HG03342 (cell line): ENCODE data around the gene P4HTM.

Experiments
- ATAC-seq: cut with Tn5 transposase; IDR thresholded peaks from one replicate; pipeline ENCODE4 v1.9.1; 2021; ENCODE audit warnings: mild to moderate bottlenecking, moderate library complexity; ENCODE audit not compliant: unreplicated experiment

Gene P4HTM, protein sequence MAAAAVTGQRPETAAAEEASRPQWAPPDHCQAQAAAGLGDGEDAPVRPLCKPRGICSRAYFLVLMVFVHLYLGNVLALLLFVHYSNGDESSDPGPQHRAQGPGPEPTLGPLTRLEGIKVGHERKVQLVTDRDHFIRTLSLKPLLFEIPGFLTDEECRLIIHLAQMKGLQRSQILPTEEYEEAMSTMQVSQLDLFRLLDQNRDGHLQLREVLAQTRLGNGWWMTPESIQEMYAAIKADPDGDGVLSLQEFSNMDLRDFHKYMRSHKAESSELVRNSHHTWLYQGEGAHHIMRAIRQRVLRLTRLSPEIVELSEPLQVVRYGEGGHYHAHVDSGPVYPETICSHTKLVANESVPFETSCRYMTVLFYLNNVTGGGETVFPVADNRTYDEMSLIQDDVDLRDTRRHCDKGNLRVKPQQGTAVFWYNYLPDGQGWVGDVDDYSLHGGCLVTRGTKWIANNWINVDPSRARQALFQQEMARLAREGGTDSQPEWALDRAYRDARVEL

DNA sequence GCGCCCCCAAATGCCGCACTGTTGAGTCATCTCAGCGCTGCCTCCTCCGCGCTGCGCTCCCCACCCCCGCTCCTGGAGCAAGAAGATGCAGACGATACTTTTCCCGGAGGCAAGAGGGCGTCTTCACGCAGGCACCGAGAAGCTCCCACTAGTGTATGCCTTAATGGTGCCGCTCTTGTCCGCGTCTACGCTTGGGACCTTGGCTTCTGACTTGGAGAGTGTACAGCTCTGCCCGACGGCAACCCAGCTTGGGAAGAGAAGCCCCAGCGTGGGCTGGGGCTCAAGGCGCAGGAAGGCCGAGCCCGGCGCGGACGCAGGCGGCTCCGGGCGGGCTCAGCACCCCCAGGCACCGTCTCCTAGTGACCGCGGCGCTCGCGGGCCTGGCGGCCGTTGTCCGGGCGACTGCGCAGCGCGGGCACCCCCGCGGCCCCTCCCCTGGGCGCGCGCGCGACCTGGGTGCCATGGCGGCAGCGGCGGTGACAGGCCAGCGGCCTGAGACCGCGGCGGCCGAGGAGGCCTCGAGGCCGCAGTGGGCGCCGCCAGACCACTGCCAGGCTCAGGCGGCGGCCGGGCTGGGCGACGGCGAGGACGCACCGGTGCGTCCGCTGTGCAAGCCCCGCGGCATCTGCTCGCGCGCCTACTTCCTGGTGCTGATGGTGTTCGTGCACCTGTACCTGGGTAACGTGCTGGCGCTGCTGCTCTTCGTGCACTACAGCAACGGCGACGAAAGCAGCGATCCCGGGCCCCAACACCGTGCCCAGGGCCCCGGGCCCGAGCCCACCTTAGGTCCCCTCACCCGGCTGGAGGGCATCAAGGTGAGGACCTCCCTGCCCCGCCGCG is at the start of gene P4HTM:
P4HTM (plus strand) TSS at position 446 of the 840 bp plus-strand sequence; CDS start at position 462, 16 bp downstream.
- ATAC-seq, result peak; percentile 48

DNA sequence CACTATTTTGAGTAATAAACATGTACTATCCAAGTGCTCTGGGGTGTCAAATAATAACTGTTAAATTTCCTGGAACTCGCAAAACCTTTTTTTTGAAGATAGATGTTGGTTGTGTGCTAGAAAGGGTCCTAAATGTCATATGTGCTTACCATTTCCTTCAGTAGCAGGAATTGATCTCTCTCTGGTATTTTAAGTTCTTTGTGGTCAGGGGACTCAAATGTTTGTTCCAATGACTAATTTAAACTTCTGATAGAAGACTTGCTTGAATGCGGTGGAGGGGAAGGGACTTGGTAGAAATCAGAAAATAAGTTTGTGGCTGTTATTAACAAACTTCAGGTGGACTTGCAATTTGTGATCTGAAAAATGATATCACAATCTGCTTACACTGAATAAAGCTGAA is 44.6 kb upstream of the P4HTM start:
- no peak for ATAC-seq

DNA sequence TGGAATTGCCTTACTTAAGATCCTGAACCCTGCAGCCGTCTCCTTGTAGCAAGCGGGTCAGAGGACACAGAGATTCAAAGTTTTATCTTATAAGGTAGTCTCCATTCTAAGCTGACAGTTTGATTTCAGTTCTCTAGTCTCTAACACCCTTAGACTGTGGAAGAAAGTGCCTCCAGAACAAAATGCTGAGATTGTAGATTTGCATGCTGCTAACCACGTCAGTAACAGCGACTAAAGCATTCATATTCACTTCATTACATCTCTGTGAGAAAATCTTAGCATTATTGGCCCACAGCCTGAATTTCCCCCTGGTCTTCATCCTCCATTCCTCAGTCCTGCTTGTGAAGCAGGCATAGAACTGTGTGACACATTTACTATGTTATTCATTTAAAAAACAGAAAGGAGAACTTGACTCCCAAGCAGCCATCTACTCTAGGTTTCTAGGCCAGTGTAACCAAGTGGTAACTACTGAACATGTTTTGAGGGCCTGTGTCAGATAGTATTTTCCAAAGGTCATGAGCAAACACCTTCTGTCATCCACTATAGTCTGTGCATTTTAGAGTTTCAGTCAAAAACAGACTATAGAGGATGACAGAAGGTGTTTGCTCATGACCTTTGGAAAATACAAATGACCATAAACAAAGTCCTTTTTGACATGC is 44.0 kb upstream of the P4HTM start:
- ATAC-seq, result no peak

DNA sequence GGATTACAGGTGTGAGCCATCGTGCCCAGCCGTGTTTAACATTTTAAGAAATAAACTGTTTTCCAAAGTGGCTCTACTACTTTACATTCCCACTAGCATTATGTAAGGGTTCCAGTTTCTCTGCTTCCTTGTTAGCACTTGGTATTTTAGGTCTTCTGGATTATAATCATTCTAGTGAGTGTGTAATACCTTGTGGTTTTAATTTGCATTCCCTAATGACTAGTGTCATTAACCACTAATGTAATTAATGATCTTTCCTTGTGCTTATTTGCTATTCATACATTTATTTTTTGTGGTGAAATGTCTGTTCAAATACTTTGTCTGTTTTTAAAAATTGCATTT is 40.7 kb upstream of the P4HTM start:
- no peak for ATAC-seq

DNA sequence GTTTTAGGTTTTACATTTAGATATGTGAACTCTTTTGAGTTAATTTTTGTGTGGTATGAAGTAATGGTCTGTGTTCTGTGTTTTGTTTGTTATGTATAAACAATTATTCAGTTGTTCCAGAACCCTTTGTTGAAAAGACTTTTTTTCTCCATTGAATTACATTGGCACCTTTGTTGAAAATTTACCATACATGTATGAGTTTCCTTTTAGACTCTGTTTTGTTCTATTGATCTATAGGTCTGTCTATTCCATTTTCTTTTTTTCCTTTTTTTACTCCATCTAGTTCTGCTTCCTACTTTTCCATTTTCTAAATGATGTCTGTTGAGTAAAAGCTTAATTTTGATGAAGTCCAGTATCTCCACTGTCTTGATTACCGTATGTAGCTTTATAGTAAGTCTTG is 40.0 kb upstream of the P4HTM start:
- no peak for ATAC-seq

DNA sequence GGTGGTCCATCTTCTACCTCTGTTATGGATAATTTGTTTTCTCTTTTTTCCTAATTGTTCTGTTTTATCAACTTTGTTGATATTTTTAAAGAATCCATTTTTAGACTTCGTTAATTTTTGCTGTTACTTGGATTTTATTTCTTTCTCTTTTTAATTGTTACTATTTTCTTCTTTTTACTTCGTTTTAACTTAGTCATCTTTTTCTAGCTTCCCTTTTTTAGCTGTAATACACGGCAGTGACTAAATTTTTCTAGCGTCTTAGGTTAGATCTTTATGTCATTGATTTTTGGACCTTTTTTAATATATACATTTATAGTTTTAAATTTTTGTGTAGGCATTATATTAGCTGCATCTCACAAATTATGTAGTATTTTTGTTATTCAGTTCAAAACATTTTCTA is 38.3 kb upstream of the P4HTM start:
- ATAC-seq, result no peak

DNA sequence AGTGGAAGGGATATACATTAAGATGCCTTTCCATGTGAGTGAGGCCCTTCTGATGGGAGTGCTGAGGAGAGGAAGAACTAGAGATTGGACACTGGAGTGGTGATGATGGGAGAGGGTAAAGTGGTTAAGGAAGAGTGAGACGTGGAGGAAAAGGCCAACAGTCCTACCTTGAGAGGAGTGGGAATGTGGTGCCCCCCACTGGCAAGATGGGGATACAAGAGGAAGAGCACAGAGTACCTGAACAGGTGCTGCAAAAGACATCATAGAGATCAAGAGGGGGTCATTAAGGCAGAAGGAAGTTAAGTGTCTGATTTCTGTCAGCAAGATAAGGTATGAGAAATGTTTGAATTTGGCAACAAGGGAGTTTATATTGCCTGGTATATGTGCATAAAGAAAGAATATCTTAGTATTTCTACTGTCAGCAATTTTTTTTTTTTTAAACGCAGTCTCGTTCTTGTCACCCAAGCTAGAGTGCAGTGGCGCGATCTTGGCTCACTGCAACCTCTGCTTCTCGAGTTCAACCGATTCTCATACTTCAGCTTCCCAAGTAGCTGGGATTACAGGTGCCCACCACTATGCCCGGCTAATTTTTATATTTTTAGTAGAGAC is 37.4 kb upstream of the P4HTM start:
- ATAC-seq, result no peak

DNA sequence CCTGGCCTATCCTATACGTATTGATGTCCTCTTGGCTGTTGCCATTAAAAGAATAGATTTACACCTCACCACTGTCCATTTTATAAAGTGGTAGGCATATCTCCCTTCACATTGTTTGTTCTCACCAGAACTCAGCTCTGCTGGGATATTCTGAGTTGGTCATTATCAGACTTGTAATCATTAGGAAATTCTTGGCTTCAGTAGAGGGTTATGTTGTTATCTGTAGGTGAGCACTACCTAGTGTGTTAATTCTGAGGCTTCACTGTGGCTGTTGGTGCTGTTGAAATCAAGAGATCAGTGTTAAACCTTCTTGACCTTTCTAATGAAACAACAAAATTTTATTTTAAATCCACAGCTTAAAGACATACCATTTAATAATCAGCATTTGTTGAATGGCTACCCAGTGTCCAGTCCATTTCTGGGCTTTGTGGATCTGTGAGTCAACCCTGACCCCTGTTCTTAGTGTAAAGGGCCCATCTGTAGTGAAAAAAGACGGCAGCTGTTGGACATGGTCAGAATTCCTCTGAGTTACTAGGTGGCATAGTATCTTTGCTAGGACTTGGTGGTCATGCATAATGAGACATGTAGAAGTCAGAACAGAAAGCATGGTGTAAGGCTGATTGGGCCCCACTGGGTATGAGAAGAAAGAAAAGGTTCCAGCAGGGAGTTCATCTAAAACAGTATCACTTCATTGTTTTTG is 32.9 kb upstream of the P4HTM start:
- no peak for ATAC-seq

DNA sequence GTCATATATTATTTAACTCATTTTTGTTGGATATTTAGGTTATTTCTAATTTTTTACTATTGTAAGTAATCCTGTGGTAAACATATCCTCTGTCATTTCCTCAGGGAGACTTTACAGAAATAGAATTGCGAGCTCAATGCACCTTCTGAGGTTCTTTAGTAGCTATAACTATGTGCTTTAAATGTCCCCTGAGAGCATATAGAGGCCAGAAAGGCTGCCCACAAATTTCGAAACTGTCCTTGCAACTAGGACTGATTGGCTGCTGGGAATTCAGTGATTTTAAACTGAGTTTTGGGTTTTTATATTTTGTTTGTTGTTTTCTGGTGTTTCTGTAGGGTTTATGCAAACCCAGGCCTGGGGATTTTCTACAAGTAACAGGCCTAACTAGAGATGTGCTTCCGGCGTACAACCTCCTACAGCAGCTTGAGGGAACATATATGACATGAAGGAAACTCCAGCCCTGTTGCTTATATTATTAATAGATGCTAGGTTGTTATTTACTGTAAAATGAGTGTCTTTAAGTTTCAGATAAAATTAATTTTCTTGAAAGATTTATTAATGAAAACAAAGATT is 29.1 kb upstream of the P4HTM start:
- ATAC-seq, result no peak

DNA sequence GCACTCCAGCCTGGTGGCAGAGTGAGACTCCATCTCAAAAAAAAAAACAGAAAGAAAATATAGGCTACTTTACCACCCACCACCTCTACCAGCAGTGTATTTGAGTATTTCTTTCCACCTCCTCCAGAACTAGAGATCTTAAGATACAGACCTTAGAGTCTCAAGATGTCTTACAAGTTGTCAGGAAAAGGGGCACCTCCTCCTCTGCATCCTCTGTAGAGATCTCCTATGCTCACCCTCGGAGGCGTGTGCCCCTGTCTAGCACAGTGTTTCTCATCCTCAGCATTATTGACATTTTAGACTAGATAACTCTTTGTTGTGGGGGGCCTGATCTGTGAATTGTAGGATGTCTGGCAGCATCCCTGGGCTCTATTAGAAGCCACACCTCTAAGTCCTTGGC is 27.7 kb upstream of the P4HTM start:
- no peak for ATAC-seq

DNA sequence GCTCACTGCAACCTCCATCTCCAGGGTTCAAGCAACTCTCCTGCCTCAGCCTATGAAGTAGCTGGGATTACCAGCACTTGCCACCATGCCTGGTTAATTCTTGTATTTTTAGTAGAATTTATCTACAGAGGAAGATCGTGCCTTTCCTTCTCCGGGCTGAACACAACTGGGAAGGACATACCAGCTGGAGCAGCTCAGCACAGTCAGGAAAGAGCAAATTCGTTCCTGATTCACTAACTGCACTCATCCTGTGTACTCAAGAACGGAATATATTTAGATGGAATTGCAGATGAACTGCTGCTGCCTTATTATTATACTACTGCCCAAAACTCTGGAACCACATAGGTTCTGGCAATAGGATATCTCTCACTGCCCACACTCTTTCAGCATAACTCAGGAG is 27.1 kb upstream of the P4HTM start:
- no peak for ATAC-seq

DNA sequence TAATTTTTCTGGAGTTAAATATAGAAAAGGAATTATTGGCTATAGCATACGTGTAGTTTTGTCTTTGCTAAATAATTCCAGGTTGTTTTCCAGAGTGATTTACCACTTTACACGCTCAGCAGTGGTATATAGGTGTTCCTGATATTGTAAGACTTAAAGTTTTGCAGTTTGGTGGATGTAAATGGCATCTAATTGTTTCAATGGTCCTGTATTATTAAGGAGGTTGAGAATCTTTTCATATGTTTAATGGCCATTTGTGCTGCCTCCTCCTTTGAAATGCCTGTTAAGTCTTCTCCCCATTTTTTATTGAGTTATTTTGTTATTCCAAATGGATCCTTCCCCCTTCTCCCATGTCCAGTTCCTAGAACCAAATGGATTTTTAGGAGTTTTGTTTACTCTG is 26.4 kb upstream of the P4HTM start:
- no peak for ATAC-seq

DNA sequence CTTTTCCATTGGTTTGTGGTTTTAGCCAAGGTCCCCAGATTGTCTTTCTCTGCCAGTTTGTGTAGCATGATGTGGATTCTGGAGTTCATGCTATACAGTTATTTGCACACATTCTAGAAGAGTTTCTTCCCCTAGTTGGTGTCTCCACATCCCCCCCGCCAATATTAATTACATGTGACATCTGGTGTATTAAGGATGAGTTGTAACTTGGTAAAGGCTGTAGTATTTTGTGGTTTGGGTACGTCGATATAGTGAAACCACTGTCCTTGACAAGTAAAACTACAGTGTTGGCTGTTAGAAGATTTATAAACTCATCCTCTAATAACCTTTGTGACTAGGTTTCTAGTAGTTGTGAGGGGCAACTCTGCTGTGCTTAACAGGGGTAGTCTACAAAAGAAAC is 23.7 kb upstream of the P4HTM start:
- ATAC-seq, result no peak

DNA sequence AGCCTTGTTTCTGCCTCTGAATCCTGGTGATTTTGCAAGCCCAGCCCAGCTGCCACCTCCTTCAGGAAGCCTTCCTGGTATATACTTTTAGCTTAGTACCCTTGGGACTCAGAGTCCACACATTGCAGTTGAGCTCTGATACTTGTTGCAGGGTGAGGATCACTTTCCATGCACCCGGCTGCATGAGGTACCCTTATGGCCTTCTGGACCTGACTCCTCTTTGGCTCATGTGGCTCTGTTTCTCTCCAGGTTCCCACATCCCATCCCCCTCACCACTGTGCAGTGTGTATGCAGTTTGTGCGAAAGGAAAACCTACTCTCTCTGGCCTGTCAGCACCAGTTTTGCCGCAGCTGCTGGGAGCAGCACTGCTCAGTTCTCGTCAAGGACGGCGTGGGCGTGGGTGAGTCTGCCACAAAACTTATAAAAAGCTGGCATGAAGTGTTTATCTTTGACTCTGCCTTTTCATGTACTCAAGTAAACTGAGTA is 23.1 kb upstream of the P4HTM start:
- no peak for ATAC-seq

DNA sequence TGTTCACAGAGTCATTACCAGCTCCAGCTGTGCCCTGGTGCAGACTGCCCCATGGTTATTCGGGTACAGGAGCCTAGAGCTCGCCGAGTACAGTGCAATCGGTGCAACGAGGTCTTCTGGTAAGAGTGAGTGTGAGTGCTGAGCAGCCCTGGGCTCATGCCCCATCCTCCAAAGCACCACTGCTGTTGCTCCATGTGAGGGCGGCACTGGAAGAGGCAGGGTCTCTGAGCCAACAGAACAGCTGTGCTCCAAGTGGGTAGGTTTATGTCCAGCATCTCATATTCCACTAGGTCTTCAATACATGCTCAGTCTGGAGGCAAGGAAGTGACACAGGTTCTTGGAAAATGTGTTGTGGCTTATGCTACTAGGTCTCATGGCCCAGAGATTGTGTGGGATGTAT is 19.5 kb upstream of the P4HTM start:
- ATAC-seq, result no peak

DNA sequence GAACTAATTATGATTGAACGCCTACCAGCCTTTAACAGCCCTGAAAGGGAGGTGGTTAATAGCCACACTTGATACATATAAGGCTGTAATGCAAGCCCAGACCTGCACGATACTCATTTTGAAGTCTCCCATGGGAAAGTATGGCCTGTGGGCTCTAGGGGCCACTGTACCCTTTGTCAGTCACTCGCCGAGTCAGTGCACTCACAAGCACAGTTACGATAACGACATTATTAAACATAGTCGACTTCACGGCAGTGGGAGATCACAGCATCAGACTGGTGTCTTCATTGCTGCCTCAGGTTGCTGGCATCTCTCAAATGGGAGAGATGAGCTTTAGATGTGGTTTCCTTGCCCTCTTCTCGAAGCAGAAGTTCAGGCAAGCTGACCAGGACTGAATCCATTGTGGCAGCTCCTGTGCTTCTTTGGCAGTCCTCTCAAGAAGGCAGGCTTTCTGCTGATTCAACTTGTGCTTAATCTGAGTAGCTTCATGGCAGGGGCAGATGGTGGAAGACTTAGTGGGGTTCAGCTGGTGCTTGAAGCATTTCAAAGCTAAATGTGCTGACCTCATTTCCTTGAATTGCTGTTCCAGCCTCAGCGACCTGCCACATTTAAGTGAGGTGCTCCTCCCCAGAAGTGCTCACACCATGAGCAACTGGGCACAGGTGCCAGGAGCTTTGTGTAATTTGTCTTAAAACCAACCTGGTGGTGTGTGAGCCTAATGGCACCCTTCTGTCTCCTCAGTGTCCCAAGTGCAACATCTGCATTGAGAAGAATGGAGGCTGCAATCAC is 15.8 kb upstream of the P4HTM start:
- no peak for ATAC-seq

DNA sequence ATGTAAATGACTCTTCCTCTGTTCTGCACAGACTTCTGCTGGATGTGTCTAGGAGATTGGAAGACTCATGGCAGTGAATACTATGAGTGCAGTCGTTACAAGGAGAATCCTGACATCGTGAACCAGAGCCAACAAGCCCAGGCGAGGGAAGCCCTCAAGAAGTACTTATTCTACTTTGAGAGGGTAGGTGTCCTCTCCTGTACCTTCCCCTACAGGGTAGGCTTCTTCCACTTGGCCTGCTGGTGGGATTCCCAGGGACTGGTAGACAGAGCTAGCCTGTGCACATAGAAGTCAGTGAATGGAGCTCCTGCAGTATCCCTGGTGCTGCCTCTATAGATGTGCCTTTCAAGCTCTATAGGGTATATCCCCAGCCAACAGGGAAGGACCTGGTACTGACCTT is 10.6 kb upstream of the P4HTM start:
- no peak for ATAC-seq

DNA sequence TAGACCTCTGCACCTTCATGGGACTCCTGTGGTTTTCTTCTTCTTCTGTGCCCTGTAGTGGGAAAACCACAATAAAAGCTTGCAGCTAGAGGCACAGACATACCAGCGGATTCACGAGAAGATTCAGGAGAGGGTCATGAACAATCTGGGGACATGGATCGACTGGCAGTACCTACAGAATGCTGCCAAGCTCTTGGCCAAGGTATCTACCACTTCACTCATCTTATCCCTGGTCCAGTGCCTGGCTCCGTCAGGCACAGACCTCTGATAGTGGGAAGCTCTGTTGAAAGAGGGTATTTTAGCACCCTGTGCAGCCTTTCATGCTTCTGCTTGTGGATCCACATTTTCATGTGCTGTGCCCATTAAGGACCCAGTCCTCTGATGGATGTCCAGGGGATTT is 9.7 kb upstream of the P4HTM start:
- no peak for ATAC-seq

DNA sequence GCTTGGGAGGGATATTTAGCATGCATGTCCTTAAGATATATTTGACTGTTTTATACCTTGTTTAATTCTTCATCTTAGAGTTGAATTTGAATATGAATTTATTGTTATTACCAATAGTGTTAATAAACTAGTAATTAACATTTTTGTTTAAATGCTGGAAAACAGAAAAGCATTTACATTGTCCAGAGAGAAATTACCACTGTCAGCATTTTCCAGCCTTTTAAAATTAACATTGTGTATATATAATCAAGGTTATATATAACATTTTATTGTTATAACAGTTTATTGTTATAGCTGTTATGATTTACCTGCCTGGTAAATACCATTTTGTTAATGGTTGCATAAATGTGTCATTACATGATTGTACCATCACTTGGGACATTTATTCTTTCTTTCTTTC is 8.0 kb upstream of the P4HTM start:
- no peak for ATAC-seq
